GM21619 (cell line): Measurements from ENCODE around the gene MATCAP1.

Source experiments
- ATAC-seq: cut with Tn5 transposase; IDR thresholded peaks from one replicate; pipeline ENCODE4 v1.9.1; 2021; ENCODE audit not compliant: unreplicated experiment

MATCAP1 gene

GRCh38 chr16:67174706-67175231 lies 9.0 kb downstream of the MATCAP1 start:
- ATAC-seq, result no peak

GRCh38 chr16:67173808-67174705 lies 9.7 kb downstream of the MATCAP1 start:
- peak; percentile 35 for ATAC-seq

- ATAC-seq, result no peak
These were observed 10.4 kb downstream of the MATCAP1 start for GRCh38 chr16:67173323-67173722.

- peak; percentile 2 for ATAC-seq
These were observed 12.7 kb downstream of the MATCAP1 start for GRCh38 chr16:67170949-67171649.

- ATAC-seq, result peak; percentile 44
These were observed 13.4 kb downstream of the MATCAP1 start, which contains the start of gene NOL3 for GRCh38 chr16:67170168-67170948. Gene NOL3 (plus strand): TSS chr16:67170538.

GRCh38 chr16:67169642-67170167 lies 14.1 kb downstream of the MATCAP1 start:
- no peak for ATAC-seq

- ATAC-seq, result no peak
These were observed 14.7 kb downstream of the MATCAP1 start for GRCh38 chr16:67169011-67169451.

GRCh38 chr16:67167588-67167987 lies 16.2 kb downstream of the MATCAP1 start:
- ATAC-seq, result no peak

GRCh38 chr16:67166598-67167168 lies 17.1 kb downstream of the MATCAP1 start:
- no peak for ATAC-seq

GRCh38 chr16:67166110-67166547 lies 17.6 kb downstream of the MATCAP1 start:
- ATAC-seq, result no peak

- no peak for ATAC-seq
These were observed 18.4 kb downstream of the MATCAP1 start for GRCh38 chr16:67165121-67166078.

GRCh38 chr16:67164599-67165061 lies 19.1 kb downstream of the MATCAP1 start, which contains the start of gene HSF4:
Gene HSF4 (plus strand): TSS chr16:67164745. CDS start chr16:67164812, 67 bp downstream.
- no peak for ATAC-seq

- no peak for ATAC-seq
These were observed 19.7 kb downstream of the MATCAP1 start for GRCh38 chr16:67163999-67164558.

- no peak for ATAC-seq
These were observed 20.4 kb downstream of the MATCAP1 start for GRCh38 chr16:67163164-67163998.

- no peak for ATAC-seq
These were observed 21.1 kb downstream of the MATCAP1 start for GRCh38 chr16:67162506-67163163.

GRCh38 chr16:67161595-67162058 lies 22.1 kb downstream of the MATCAP1 start:
- no peak for ATAC-seq
